ENCODE measurements around the gene PITX3. TPM values are rescaled to one million over a fixed set of nuclear protein-coding genes. Genes with fewer than 3 reads are reported as not detected.
"Not testable (repeated sequence)": the region's sequence is repeated elsewhere in the genome, so short reads cannot be mapped to it uniquely, and the experiment has no call there.

Gene PITX3
- total and polyA plus RNA-seq, 9 of the 15 experiments (the other 6 are each of a cell fraction or from before 2014, with no cell fraction given): 0.30 to 0.98 (median 0.95) TPM; not detected in 6

DNA sequence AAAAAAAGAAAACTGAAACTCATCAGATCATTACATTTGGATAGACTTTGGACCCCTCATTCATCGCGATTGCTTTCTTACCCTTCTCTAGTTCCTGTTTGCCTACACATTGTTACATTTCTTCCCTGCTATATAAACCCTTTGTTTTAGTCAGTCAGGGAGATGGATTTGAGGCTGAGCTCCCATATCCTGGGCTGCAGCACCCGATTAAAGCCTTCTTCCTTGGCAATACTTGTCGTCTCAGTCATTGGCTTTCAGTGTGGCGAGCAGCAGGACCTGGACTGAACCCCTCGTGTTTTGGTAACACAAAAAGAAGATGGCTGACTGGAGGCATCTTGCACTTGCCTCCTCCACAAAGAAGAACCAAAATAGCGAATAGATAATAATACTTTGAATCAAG, 49.4 kb downstream of the PITX3 start:
- intact Hi-C loops (cut with micrococcal nuclease) (no loop called here), in situ Hi-C loops (cut with MboI) (no loop called here)
- H3K27ac ChIP-seq (ENCODE audit: extremely low read depth, low read depth, low read length): no peak overlapping the region
- TF ChIP-seq CBX3 (IDR thresholded peaks at IDR 0.05; ENCODE audit: borderline replicate concordance in 1 of 2, low read length in 2 of 2): 0 out of 3 replicates have a peak, but pooled peaks of 1 of the 2 experiments have one; percentile 62
- TF ChIP-seq NR2C1 (IDR thresholded peaks at IDR 0.05): no peak
- TF ChIP-seq NR2C1 (tag; IDR thresholded peaks at IDR 0.05): no peak
- TF ChIP-seq TRIM28 (IDR thresholded peaks at IDR 0.05): peak; percentile 86
- peak; percentile 85 for TF ChIP-seq CBX5 (IDR thresholded peaks at IDR 0.05; ENCODE audit: borderline replicate concordance, low read depth)
- peak; percentile 100 for TF ChIP-seq ZNF124 (CRISPR knock-in tag; IDR thresholded peaks at IDR 0.05)
- TF ChIP-seq TSHZ1 (CRISPR knock-in tag; IDR thresholded peaks at IDR 0.05): no peak
- 0 out of 4 replicates have a peak, but pooled peaks of 1 of the 2 experiments have one; percentile 16 for TF ChIP-seq TRIM24 (IDR thresholded peaks at IDR 0.05)
- no peak overlapping the region for H3K4me2 ChIP-seq (ENCODE audit: insufficient read depth, low read length)
- H3K36me3 ChIP-seq (ENCODE audit: control insufficient read depth, insufficient read depth, low read length): no peaks in the 10 kb centered on the region
- ChIA-PET POLR2A (no interaction called here), CTCF (ENCODE audit: low intra/inter-chr PET ratio) (no interaction called here)
- H3K27me3 ChIP-seq (ENCODE audit: control insufficient read depth in 2 of 2, insufficient read depth in 2 of 2, low read length in 2 of 2): peaks cover 0 to 2% of the 10 kb centered on the region in 2 experiments; a peak in 1 of 5 replicates
- BruUV-seq (replicated peaks): no TSS peak
- no peak overlapping the region for H2AFZ ChIP-seq (ENCODE audit: low read depth, low read length)
- no peaks in the 10 kb centered on the region for H3K4me1 ChIP-seq (replicated peaks in 1 of 2; ENCODE audit: control insufficient read depth in 2 of 2, insufficient read depth in 2 of 2, low read length in 2 of 2)
- 6% methylated on average over 6 of the region's 7 CpGs for WGBS (ENCODE audit: insufficient coverage, low coverage, missing lambda C conversion rate)
- no peaks in the 10 kb centered on the region for H3K9me1 ChIP-seq (ENCODE audit: control insufficient read depth, insufficient read depth, low read length)
- FAIRE-seq (no peak), ATAC-seq (no peak), DNase-seq (ENCODE audit: extremely low read depth in 1 of 4, low spot score in 3 of 4) (no peak)
- no peak overlapping the region for H3K9ac ChIP-seq (ENCODE audit: insufficient read depth in 1 of 2, low read depth in 2 of 2, low read length in 2 of 2)
- no peak overlapping the region for H3K4me3 ChIP-seq
- H3K9me3 ChIP-seq (replicated peaks; ENCODE audit: control insufficient read depth, insufficient read depth, low read depth, low read length): peaks cover 6% of the 10 kb centered on the region
- no peaks in the 10 kb centered on the region for H3K79me2 ChIP-seq (ENCODE audit: control insufficient read depth, insufficient read depth, low read length)
- H4K20me1 ChIP-seq (replicated peaks; ENCODE audit: control insufficient read depth, insufficient read depth, low read length): no peaks in the 10 kb centered on the region

DNA sequence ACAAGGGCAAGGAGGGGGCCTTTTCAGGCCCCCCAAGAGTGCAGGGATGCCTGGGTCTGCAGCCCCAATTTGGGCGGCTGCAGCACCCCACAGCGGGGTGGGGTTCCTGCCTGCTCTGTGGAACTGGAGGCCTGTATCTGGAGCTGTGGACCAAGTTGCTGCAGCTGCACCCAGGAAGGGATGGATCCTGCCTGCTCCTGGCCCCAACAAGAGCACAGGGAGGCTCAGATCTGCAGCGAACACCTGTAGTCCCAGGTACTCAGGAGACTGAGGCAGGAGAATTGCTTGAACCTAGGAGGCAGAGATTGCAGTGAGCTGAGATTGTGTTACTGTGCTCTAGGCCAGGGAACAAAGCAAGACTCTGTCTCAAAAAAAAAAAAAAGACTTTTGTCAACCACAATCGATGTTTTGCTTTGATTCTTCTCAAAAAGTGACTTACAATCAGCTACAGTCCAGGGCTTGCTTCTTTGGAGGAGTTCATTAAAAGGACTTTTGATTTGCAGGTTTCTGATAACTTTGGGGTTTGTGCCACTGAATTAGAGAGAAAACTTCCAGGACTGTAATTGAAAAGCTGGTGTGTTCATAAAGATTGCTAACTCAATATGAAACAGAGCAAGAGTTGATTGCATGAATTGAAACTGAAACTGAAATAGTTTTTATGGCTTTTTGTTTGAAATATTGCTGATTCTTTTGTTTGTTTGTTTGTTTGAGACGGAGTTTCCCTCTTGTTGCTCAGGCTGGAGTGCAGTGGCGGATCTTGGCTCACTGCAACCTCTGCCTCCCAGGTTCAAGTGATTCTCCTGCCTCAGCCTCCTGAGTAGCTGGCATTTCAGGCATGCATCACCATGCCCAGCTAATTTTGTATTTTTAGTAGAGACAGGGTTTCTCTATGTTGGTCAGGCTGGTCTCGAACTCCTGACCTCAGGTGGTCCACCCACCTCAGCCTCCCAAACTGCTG, 52.1 kb downstream of the PITX3 start:
- CTCF ChIA-PET (ENCODE audit: low intra/inter-chr PET ratio); H3K4me2 ChIP-seq (ENCODE audit: insufficient read depth, low read length); H3K27me3 ChIP-seq (ENCODE audit: control insufficient read depth in 2 of 2, insufficient read depth in 2 of 2, low read length in 2 of 2); H3K9ac ChIP-seq (ENCODE audit: insufficient read depth in 1 of 2, low read depth in 2 of 2, low read length in 2 of 2); DNase-seq (ENCODE audit: extremely low read depth in 1 of 4, low spot score in 3 of 4); in situ Hi-C loops (cut with MboI); H4K20me1 ChIP-seq (replicated peaks; ENCODE audit: control insufficient read depth, insufficient read depth, low read length); FAIRE-seq; H3K27ac ChIP-seq (ENCODE audit: extremely low read depth, low read depth, low read length); H3K9me1 ChIP-seq (ENCODE audit: control insufficient read depth, insufficient read depth, low read length); BruUV-seq (replicated peaks); intact Hi-C loops (cut with micrococcal nuclease); H3K4me3 ChIP-seq; ATAC-seq; H3K9me3 ChIP-seq (replicated peaks; ENCODE audit: control insufficient read depth, insufficient read depth, low read depth, low read length); H3K79me2 ChIP-seq (ENCODE audit: control insufficient read depth, insufficient read depth, low read length); H2AFZ ChIP-seq (ENCODE audit: low read depth, low read length); H3K36me3 ChIP-seq (ENCODE audit: control insufficient read depth, insufficient read depth, low read length); H3K4me1 ChIP-seq (replicated peaks in 1 of 2; ENCODE audit: control insufficient read depth in 2 of 2, insufficient read depth in 2 of 2, low read length in 2 of 2): not testable (repeated sequence)
- WGBS (ENCODE audit: insufficient coverage, low coverage, missing lambda C conversion rate): 2% methylated on average over 6 of the region's 7 CpGs
- POLR2A ChIA-PET: interaction anchor here (0.6 to 1.3 kb wide), 2 partner anchors 20 to 70 kb away, joined by 3 to 4 read pairs; no protein-coding TSS in a partner anchor
